ENCODE measurements around the gene IFRD2.

- no peak for TF ChIP-seq CTCF (IDR thresholded peaks at IDR 0.05)
- peak; percentile 55 to 57 for TF ChIP-seq POLR2AphosphoS5 (IDR thresholded peaks at IDR 0.05; ENCODE audit: insufficient read depth in 1 of 2, low read depth in 1 of 2)
- TF ChIP-seq POLR2A (IDR thresholded peaks at IDR 0.05) = no peak
Measured at GRCh38 chr3:50254577-50255250, 37.5 kb downstream of the IFRD2 start.

All from vagina (tissue), 2 donors.